ENCODE data around the gene S100B. TPM values are rescaled to one million over a fixed set of nuclear protein-coding genes. Genes with fewer than 3 reads are reported as not detected.

The S100B gene
- total RNA-seq, 1 donor from 2014 or later = not detected

DNA sequence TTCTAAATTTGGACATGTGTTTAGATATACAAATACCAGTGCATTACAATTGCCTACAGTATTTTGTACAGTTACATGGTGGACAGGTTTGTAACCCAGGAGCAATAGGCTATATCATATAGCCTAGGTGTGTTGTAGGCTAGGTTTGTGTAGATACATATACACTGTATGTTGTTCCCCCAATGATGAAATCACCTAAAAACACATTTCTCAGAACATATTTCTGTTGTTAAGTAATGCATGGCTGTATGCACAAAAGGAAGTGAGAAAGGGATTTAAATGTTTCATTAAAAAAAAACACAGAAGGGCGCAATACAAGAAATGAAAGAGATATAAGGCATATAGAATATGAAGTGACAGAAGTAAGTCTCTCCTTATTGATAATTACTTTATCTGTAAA lies 32.0 kb downstream of the S100B start:
- no peaks in the 10 kb centered on the region for H3K4me1 Mint-ChIP-seq (ENCODE audit: low read depth)
- H3K36me3 Mint-ChIP-seq (ENCODE audit: insufficient read depth) = peaks cover 56% of the 10 kb centered on the region
- no peak for DNase-seq (ENCODE audit: low spot score, unreplicated experiment)

GRCh38 chr21:46570631-46571030 lies 34.3 kb downstream of the S100B start:
- Mint-ChIP-seq H3K36me3 (ENCODE audit: insufficient read depth) (peaks cover 49% of the 10 kb centered on the region), H3K9me3 (ENCODE audit: low read depth) (peaks cover 30% of the 10 kb centered on the region), H3K4me1 (ENCODE audit: low read depth) (no peaks in the 10 kb centered on the region), H3K27me3 (no peaks in the 10 kb centered on the region), H3K27ac (no peak overlapping the region), H3K4me3 (ENCODE audit: low read depth) (no peak overlapping the region)
- no peak for DNase-seq (ENCODE audit: low spot score, unreplicated experiment)
- TF ChIP-seq CTCF (IDR thresholded peaks at IDR 0.05; ENCODE audit: unreplicated experiment) = no peak

More for the DNA sequence above, 32.0 kb downstream of the S100B start:
- Mint-ChIP-seq H3K27me3 (no peaks in the 10 kb centered on the region), H3K27ac (no peak overlapping the region), H3K9me3 (ENCODE audit: low read depth) (peaks cover 44% of the 10 kb centered on the region), H3K4me3 (ENCODE audit: low read depth) (no peak overlapping the region)
- no peak for TF ChIP-seq CTCF (IDR thresholded peaks at IDR 0.05; ENCODE audit: unreplicated experiment)

DNA sequence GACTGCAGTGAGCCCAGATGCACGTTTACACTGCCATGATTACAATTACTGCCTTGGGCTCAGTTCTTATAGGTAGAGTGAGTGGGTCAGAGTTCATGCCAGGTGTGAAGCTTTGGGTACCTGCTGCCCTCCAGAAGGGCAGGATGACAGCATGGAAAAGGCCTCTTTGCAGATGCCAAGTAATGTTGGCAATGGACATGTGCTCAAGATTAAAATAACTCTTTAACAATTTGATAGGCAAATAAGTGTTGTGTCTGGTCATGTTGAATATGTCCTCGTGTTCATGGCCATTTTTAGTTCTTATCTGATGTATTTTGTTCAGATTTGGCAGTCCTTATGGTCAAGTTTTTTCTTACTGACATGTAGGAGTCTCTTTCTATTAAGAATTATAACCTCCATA lies 34.8 kb downstream of the S100B start:
- TF ChIP-seq CTCF (IDR thresholded peaks at IDR 0.05; ENCODE audit: unreplicated experiment) = no peak
- no peak overlapping the region for H3K4me3 Mint-ChIP-seq (ENCODE audit: low read depth)
- DNase-seq (ENCODE audit: low spot score, unreplicated experiment) = no peak
- no peak overlapping the region for H3K27ac Mint-ChIP-seq
- no peaks in the 10 kb centered on the region for H3K27me3 Mint-ChIP-seq
- peaks cover 49% of the 10 kb centered on the region for H3K36me3 Mint-ChIP-seq (ENCODE audit: insufficient read depth)
- H3K9me3 Mint-ChIP-seq (ENCODE audit: low read depth) = peaks cover 26% of the 10 kb centered on the region
- H3K4me1 Mint-ChIP-seq (ENCODE audit: low read depth) = no peaks in the 10 kb centered on the region

DNA sequence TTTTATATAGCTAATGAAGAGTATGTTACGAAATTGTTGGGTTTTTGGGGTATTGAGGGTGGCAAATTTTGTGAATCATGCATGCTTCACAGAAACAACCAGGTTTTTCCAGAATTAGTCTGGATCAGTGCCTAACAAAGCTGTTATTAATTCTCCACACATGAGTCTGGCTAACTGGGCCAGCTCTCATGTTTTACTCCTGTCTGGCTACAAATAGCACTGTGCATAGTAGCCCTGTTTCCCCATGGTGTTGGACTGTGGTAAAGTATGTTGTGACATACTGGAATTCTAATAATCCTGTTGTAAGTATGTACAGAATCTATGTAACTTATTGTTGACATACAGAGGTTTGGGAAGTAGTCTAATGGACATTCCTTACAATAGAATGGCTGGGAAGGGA lies 35.8 kb downstream of the S100B start:
- no peak overlapping the region for H3K27ac Mint-ChIP-seq
- H3K27me3 Mint-ChIP-seq = no peaks in the 10 kb centered on the region
- no peak for TF ChIP-seq CTCF (IDR thresholded peaks at IDR 0.05; ENCODE audit: unreplicated experiment)
- no peak for DNase-seq (ENCODE audit: low spot score, unreplicated experiment)
- no peak overlapping the region for H3K4me3 Mint-ChIP-seq (ENCODE audit: low read depth)
- peaks cover 18% of the 10 kb centered on the region for H3K9me3 Mint-ChIP-seq (ENCODE audit: low read depth)
- H3K36me3 Mint-ChIP-seq (ENCODE audit: insufficient read depth) = peaks cover 43% of the 10 kb centered on the region
- H3K4me1 Mint-ChIP-seq (ENCODE audit: low read depth) = no peaks in the 10 kb centered on the region

- peaks cover 39% of the 10 kb centered on the region for H3K36me3 Mint-ChIP-seq (ENCODE audit: insufficient read depth)
- DNase-seq (ENCODE audit: low spot score, unreplicated experiment) = no peak
- H3K27me3 Mint-ChIP-seq = no peaks in the 10 kb centered on the region
- no peaks in the 10 kb centered on the region for H3K4me1 Mint-ChIP-seq (ENCODE audit: low read depth)
- H3K4me3 Mint-ChIP-seq (ENCODE audit: low read depth) = no peak overlapping the region
- H3K9me3 Mint-ChIP-seq (ENCODE audit: low read depth) = peaks cover 13% of the 10 kb centered on the region
- H3K27ac Mint-ChIP-seq = no peak overlapping the region
- TF ChIP-seq CTCF (IDR thresholded peaks at IDR 0.05; ENCODE audit: unreplicated experiment) = no peak
These were observed 36.3 kb downstream of the S100B start for GRCh38 chr21:46568562-46568961.
